HG03571 (cell line): ENCODE measurements around the gene CASD1.

ENCODE experiments used
- ATAC-seq: cut with Tn5 transposase; IDR thresholded peaks from one replicate; pipeline ENCODE4 v1.9.1; 2021; ENCODE audit not compliant: unreplicated experiment

Gene CASD1

DNA sequence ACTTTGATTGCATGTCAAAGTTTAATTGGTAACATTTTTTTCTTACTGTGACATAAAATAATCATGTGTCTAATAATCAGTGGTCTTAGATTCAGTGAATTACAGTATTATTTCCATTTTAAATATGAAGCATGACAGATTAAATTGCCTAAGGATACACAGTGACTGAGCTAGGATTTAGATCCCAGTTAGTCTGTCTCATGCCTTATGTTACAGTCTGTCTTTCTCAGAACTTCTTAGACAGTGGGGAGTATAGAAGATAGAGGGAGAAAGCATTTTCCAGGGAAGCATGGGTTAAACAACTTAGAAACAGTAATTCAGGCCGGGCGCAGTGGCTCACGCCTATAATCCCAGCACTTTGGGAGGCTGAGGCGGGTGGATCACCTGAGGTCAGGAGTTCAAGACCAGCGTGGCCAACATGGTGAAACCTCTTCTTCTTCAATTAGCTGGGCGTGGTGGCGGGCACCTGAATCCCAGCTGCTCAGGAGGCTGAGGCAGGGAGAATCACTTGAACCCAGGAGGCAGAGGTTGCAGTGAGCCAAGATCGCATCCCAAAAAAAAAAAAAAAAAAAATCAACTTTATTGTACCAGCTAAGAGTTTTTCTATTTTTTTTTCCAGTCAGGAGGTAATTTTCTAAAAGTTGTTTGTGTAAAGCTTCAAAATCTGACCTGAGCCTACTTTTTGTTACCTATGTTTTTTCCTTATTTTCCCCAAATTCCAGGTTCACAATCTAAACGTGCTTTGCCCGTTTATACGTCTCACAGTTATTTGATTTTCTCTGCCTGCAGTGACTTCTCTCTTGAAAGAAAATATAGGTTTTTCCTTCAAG, 3.3 kb downstream of the CASD1 start:
- ATAC-seq = no peak

GRCh38 chr7:94513565-94513860, 3.9 kb downstream of the CASD1 start:
- ATAC-seq = no peak

DNA sequence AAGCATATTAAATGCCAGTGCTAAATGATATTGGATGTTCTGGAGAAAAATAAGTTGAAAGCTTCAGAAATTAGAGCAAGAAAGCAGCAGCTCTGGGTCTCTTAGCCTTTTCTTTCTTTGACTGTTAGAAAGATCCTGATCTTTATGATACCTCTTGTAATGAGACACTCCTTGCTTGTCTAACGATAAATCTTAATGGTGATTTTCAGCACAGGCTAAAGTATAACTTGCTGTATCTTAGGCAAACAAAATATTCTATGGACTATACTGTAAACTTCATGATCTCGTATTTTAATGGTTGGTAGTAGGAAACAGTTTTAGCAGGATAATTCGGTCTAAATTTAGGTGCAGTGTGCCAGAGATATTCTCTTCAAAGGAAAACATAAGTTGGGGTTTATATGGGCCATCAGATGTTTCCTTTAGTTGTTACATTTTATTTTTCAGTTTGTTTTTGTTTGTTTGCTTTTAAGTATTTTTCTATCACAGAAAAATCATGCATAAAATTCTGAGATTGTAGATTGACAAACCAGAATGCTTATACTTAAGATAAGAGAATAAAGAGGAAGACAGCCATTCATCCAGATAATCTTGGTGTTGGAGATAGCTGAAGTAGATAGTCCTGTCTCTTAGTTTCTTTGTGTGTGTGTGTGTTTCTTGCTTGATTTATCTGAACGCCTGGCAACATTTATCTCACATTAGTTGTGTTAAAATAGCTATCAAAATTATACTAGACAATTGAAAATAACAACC, 4.7 kb downstream of the CASD1 start:
- no peak for ATAC-seq

GRCh38 chr7:94514917-94515316, 5.3 kb downstream of the CASD1 start:
- ATAC-seq = no peak

- ATAC-seq = no peak
Observed at GRCh38 chr7:94525923-94526322, 16.3 kb downstream of the CASD1 start.

DNA sequence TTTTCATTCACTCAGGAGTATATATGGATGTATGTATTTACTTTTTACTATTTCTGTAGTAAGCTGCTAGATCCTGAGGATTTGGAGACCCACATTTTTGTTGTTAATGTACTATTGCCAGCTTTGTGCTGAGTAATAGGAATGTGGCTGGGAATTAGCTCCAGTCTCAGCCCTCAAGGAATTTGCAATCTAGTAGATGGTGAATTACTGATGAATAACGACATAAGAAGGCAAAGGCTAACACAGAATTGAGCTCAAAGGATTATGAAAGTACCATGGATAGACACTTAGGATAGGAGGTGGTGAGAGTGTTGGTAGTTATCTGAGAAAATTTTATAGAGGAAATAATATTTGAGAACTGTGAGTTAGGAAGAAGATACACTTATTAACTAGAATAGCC, 19.9 kb downstream of the CASD1 start:
- no peak for ATAC-seq

DNA sequence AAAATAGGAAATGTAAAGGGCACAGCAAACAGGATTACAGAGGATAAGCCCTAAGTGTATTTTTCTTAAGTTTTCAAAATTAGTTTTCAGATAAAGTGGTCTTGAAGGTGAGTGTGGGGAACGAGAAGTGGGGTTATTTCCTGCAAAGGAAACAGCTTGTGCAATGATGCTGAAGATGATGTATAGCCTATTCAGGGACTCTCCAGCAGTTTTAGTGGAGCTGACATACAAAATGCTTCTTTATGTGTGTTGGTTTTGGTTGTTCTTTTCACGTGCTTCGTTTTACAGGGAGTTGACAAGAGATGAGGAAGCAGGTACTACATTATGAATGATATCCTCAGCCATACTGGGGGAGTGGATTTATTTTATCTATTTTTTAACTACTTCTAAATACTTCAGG, 20.5 kb downstream of the CASD1 start:
- no peak for ATAC-seq

DNA sequence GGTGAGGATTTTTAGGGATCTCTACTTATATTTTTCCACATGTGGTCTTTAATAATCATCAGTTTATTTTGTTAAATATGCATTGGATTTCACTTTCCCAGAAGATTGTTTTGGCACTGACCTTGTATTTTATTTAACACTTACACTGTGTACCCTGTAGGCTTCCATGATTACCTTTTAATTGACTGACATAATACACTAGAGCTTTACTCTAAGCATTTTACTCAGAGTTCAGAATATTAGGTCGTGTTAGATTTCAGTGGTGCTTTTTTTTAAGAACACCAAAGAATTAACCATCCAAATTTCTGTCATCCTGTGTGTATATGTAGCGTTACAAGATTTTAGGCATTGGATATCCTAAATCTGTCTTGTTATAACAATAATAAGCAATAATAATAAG, 23.1 kb downstream of the CASD1 start:
- ATAC-seq = no peak

GRCh38 chr7:94540428-94540827, 30.8 kb downstream of the CASD1 start:
- no peak for ATAC-seq

- no peak for ATAC-seq
Observed at GRCh38 chr7:94547126-94547525, 37.5 kb downstream of the CASD1 start.

DNA sequence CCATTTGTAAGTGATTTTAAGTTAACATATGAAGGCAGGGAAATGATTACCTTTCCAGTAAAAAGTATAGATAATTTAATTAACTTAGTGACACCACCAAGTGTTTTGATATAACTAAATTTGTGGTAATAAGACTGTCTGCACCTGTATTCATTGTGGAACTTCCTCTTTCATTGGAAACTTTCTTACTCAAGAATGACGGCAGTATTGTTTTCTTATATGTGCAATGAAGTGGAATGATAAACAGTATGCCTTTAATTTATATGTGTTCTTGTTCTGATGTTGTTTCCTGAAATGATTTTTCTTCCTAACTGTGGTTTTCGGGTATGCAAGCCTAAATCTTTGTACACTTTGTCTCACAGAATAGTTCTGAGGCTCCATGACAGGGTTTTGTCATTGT, 46.4 kb downstream of the CASD1 start:
- ATAC-seq = peak; percentile 76

GRCh38 chr7:94557215-94557614, 47.6 kb downstream of the CASD1 start:
- ATAC-seq = no peak

DNA sequence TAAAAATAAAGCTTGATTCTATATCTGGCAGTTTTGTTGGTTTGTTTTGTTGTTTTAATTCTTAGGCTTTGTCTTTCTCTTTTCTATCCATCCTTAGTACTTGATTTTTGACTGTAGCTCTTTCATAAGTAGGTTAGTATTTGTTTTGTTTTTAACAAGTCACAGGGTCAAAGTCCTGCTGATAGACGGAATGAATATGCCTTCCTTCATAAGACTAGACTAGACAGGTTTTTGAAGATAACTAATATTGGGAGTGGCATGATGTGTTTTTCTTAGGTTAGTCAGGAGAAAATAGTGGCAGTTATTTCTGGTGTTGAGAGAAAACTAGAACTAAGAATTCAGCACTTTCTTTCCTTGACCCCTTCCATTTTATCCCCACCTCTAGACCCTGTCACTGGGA, 50.4 kb downstream of the CASD1 start:
- ATAC-seq = no peak

DNA sequence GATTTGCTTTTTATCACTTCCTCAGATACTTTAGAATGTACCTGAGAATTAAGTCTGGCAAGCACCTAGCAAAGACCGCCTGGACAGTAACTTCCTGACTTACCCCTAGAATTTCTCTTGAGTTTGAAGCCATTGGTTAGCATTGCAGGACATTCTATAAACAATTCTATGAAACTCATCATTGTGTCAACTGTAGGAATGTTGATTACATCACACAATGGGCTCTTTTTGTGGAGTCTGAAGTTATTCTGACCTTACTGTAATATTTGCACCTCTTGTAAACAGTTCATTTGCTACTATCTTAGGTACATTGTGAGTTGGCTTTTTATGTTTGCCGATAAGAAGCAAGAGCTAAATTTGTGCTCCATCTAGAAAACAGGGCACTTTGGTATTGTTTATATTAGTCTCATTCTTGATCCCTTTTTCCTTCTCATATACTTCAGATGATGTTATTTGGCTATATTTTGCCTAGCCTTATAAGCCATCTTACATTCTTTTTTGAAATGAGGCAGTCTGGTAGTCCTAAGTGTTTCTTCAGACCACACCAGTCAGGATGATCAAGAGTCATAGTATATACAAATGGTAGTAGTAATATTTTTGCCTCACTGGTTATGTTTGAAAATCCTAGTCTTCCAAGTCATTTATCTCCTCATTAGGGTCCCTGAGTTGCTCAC, 52.4 kb downstream of the CASD1 start:
- no peak for ATAC-seq

DNA sequence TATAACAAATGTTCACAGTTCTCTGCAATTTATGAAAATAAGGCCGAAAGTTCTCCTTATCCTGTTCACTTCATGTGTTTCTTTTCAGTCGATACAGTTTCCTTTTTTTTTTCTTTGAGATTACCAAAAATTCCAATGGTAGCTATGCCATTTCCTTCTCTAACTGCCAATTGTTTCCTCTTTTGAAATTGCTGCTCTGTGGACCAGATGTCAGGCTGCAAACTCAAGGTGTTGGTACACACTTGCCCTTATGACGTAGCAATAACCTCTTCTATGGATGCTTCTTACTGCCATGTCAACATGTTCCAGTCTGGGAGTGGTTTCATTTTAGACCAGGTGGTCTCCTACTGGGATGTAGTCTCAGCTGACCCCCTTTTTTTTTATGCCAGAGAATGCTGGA, 52.9 kb downstream of the CASD1 start:
- no peak for ATAC-seq

DNA sequence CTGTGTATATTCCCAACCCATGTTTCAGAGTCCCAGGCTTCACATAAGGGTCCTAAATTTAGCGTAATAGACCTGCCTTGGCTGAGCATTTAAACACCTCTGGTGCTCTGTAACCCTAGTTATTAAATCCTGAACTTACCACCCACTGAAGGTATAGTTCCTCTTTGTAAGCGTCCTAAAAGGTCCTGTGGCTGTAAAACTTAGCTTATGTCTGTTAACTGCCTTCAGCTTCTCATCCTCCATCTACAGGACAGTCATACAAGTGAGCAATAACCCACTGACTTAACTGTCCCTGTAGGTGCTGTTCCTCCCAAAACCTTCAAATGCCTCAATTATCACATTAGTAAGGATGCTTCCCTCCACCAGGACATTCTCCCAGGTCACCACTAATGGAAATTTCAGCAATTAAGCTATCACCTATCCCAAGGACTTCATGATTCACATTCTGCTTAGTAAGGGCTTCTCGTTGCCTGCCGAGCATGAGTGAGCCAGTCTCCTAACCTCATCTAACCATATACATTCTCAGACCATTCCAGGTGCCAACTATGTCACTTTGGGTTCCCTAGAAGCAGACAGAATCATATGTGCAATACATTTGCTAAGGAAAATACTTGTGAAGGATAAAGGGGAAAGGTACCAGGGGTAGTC, 55.8 kb downstream of the CASD1 start:
- no peak for ATAC-seq

GRCh38 chr7:94567396-94567795, 57.8 kb downstream of the CASD1 start:
- ATAC-seq = no peak

GRCh38 chr7:94571816-94572215, 62.2 kb downstream of the CASD1 start:
- no peak for ATAC-seq

- ATAC-seq = no peak
Observed at GRCh38 chr7:94575646-94576045, 66.0 kb downstream of the CASD1 start.

GRCh38 chr7:94576316-94576715, 66.7 kb downstream of the CASD1 start:
- no peak for ATAC-seq

DNA sequence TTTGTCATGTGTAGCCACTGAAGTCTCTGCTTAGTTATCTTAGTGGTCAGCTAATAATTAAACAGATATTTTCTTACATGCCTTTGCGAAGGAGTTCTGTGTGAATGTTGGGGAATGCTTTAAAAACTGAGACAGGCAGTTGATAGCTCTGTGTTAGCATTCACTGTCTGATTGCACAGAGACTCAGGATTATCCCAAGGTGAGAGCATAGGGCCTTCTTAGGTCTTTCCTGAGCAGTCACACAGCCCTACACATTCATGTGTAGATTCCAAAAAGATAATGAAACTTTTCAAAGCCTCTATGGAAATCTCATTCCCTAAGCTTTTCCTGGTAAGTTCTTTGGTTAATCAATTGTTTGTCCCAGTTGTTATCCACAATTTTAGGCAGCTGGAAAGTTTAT, 67.7 kb downstream of the CASD1 start:
- no peak for ATAC-seq

GRCh38 chr7:94578614-94579013, 69.0 kb downstream of the CASD1 start:
- ATAC-seq = no peak
